Measurements from ENCODE around the gene CALCR.
A peak's percentile ranks its signal among the peaks of the same experiment; 100 is the strongest.
"Not testable (repeated sequence)": the region's sequence is repeated elsewhere in the genome, so short reads cannot be mapped to it uniquely, and the experiment has no call there.

CALCR gene

GRCh38 chr7:93574646-93575554, at the start of gene CALCR:
Gene CALCR, minus strand, starts transcription at chr7:93574724. Its CDS starts 87,743 bp downstream, at chr7:93486981.
- DNase-seq, result peak; percentile 24

- DNase-seq, result no peak
These were observed 49.3 kb upstream of the CALCR start for GRCh38 chr7:93623816-93624215.

- DNase-seq, result peak; percentile 87
These were observed 47.8 kb upstream of the CALCR start for GRCh38 chr7:93622036-93623033.

GRCh38 chr7:93620864-93621263, 46.3 kb upstream of the CALCR start:
- DNase-seq, result no peak

GRCh38 chr7:93620057-93620456, 45.5 kb upstream of the CALCR start:
- DNase-seq, result no peak

- DNase-seq, result peak; percentile 80
These were observed 26.8 kb upstream of the CALCR start for GRCh38 chr7:93601363-93601762.

- DNase-seq, result no peak
These were observed 19.7 kb upstream of the CALCR start for GRCh38 chr7:93594250-93594649.

GRCh38 chr7:93592588-93593266, 18.2 kb upstream of the CALCR start:
- DNase-seq, result no peak

- not testable (repeated sequence) for DNase-seq
These were observed 16.9 kb upstream of the CALCR start for GRCh38 chr7:93591224-93592050.

- not testable (repeated sequence) for DNase-seq
These were observed 11.9 kb upstream of the CALCR start for GRCh38 chr7:93586479-93586865.

GRCh38 chr7:93585694-93586478, 11.4 kb upstream of the CALCR start:
- DNase-seq, result not testable (repeated sequence)

- DNase-seq, result no peak
These were observed 4.9 kb upstream of the CALCR start for GRCh38 chr7:93579431-93579830.

- no peak for DNase-seq
These were observed 4.2 kb upstream of the CALCR start for GRCh38 chr7:93578762-93579161.

GRCh38 chr7:93575555-93576399, 1.3 kb upstream of the CALCR start:
- no peak for DNase-seq

- no peak for DNase-seq
These were observed 267 bp downstream of the CALCR start for GRCh38 chr7:93574269-93574645.

GRCh38 chr7:93569189-93569588, 5.3 kb downstream of the CALCR start:
- no peak for DNase-seq

GRCh38 chr7:93566876-93567275, 7.6 kb downstream of the CALCR start:
- no peak for DNase-seq

GRCh38 chr7:93563584-93563983, 10.9 kb downstream of the CALCR start:
- no peak for DNase-seq

- no peak for DNase-seq
These were observed 11.6 kb downstream of the CALCR start for GRCh38 chr7:93562936-93563335.

- DNase-seq, result no peak
These were observed 12.4 kb downstream of the CALCR start for GRCh38 chr7:93562106-93562505.

Measured in NCI-H82 (cell line).